Keratinocyte (primary cell): ENCODE data around the gene OPRL1. TPM values are rescaled to one million over a fixed set of nuclear protein-coding genes. Genes with fewer than 3 reads are reported as not detected.
A peak's percentile ranks its signal among the peaks of the same experiment; 100 is the strongest.

Source experiments
- DNase-seq: peaks from one replicate; pipeline ENCODE4 v3.0.0-alpha.2; 2011; ENCODE audit warnings: low read depth, missing footprints, low spot score
- FAIRE-seq: peaks from 2 replicates; lab custom pipeline; 2011; peaks lifted over from hg19 to GRCh38; lab: Jason Lieb, UNC
- H2AFZ ChIP-seq: 2 replicates; pipeline ENCODE4 v1.6.0; 2012; ENCODE audit warnings: low read length, control low read depth, inconsistent platforms; ENCODE audit not compliant: control insufficient read depth
- H3K27ac ChIP-seq: 2 replicates; pipeline ENCODE4 v1.5.1; 2011; ENCODE audit warnings: low read length; ENCODE audit not compliant: control insufficient read depth, insufficient read depth
- H3K27me3 ChIP-seq: 3 replicates; pipeline ENCODE4 v1.6.0; 2011; ENCODE audit warnings: low read length; ENCODE audit not compliant: control insufficient read depth, insufficient read depth; ENCODE audit errors: extremely low read depth
- H3K36me3 ChIP-seq, 2 experiments: 2 replicates in 1 of 2; 3 replicates in 1 of 2; pipeline ENCODE4 v1.5.1; 2011; ENCODE audit warnings: low read length in 2 of 2, mild to moderate bottlenecking in 1 of 2; ENCODE audit not compliant: control insufficient read depth in 2 of 2, insufficient read depth in 2 of 2; ENCODE audit errors: extremely low read depth in 1 of 2
- H3K4me1 ChIP-seq: 3 replicates; pipeline ENCODE4 v1.5.1; 2011; ENCODE audit warnings: low read length; ENCODE audit not compliant: control insufficient read depth, insufficient read depth; ENCODE audit errors: extremely low read depth
- H3K4me2 ChIP-seq: 3 replicates; pipeline ENCODE4 v1.6.0; 2011; ENCODE audit warnings: low read depth, low read length; ENCODE audit not compliant: control insufficient read depth, insufficient read depth; ENCODE audit errors: extremely low read depth
- H3K4me3 ChIP-seq, 3 experiments: fragments of 200-600 bp in 1 of 3; sonication (generic) in 1 of 3; 2 replicates in 2 of 3; 3 replicates in 1 of 3; pipeline ENCODE4 v1.5.1; 2011 to 2016; ENCODE audit warnings: low read length in 3 of 3, mild to moderate bottlenecking in 3 of 3, control low read depth in 2 of 3, inconsistent platforms in 1 of 3, low read depth in 1 of 3, mixed read lengths in 1 of 3, mixed run types in 1 of 3, moderate library complexity in 1 of 3; ENCODE audit not compliant: control insufficient read depth in 2 of 3, insufficient read depth in 2 of 3; ENCODE audit errors: extremely low read depth in 1 of 3
- H3K79me2 ChIP-seq: 2 replicates; pipeline ENCODE4 v1.6.0; 2012; ENCODE audit warnings: low read length; ENCODE audit not compliant: control insufficient read depth, insufficient read depth
- H3K9ac ChIP-seq: 3 replicates; pipeline ENCODE4 v1.6.0; 2011; ENCODE audit warnings: low read length; ENCODE audit not compliant: control insufficient read depth, insufficient read depth; ENCODE audit errors: extremely low read depth
- H3K9me1 ChIP-seq: 3 replicates; pipeline ENCODE4 v1.6.0; 2011; ENCODE audit warnings: low read length; ENCODE audit not compliant: control insufficient read depth, insufficient read depth; ENCODE audit errors: extremely low read depth
- H3K9me3 ChIP-seq: 2 replicates; pipeline ENCODE4 v1.5.1; 2012; ENCODE audit warnings: low read depth, low read length; ENCODE audit not compliant: control insufficient read depth
- H4K20me1 ChIP-seq: 3 replicates; pipeline ENCODE4 v1.6.0; 2011; ENCODE audit warnings: low read length; ENCODE audit not compliant: control insufficient read depth, insufficient read depth; ENCODE audit errors: extremely low read depth
- CTCF ChIP-seq, 3 experiments: IDR thresholded peaks in 1 of 3; conservative IDR thresholded peaks in 1 of 3; optimal IDR thresholded peaks in 1 of 3; 2 replicates in 2 of 3; 3 replicates in 1 of 3; pipeline versions ENCODE3 to v1.5.1; 2011; ENCODE audit warnings: low read length in 3 of 3, mild to moderate bottlenecking in 3 of 3, moderate library complexity in 2 of 3, control low read depth in 1 of 3, inconsistent platforms in 1 of 3; ENCODE audit not compliant: insufficient read depth in 2 of 3; ENCODE audit errors: extremely low read depth in 1 of 3
- EZH2 ChIP-seq: IDR thresholded peaks from one replicate; pipeline ENCODE4 v1.6.1; 2012; ENCODE audit warnings: inconsistent platforms, mild to moderate bottlenecking, low read length, moderate library complexity
- dilution Hi-C: fragments of 300-500 bp; cut with MboI; formaldehyde crosslinking; loops from one replicate; pipeline ENCODE4 v1.7.0; 2020; ENCODE audit warnings: low sequenced_read_pairs; ENCODE audit not compliant: extremely low pct_ligation_motif_present
- polyA plus RNA-seq, 5 experiments: library from polyadenylated mRNA; depleted of rRNA in 3 of 5; stranded (reverse) in 3 of 5; stranded (forward) in 1 of 5; unstranded in 1 of 5; fragments of >200 nt; gene quantifications; 1 replicate in 1 of 5; 2 replicates in 3 of 5; 3 replicates in 1 of 5; pipeline versions ENCODE4 v1.2.1 to v1.2.3, GENCODE V29; 2011 to 2012; ENCODE audit warnings: missing spikeins in 2 of 5, low read depth in 1 of 5, low replicate concordance in 1 of 5

Gene OPRL1
- polyA plus RNA-seq, 1 donor (not counting 4 experiments of a cell fraction or from before 2014, with no cell fraction given), result 0.25 TPM

- DNase-seq (no peak), FAIRE-seq (no peak)
- H3K9me3 ChIP-seq, result no peaks in the 10 kb centered on the region
- H4K20me1 ChIP-seq, result no peaks in the 10 kb centered on the region
- H2AFZ ChIP-seq, result no peak overlapping the region
- no peak overlapping the region for H3K27ac ChIP-seq
- H3K4me2 ChIP-seq, result no peak overlapping the region
- H3K4me3 ChIP-seq, result no peak overlapping the region
- H3K79me2 ChIP-seq, result no peaks in the 10 kb centered on the region
- dilution Hi-C loops, result no loop called here
- H3K27me3 ChIP-seq, result peaks cover 44% of the 10 kb centered on the region
- H3K4me1 ChIP-seq, result peaks cover 22% of the 10 kb centered on the region
- H3K9ac ChIP-seq, result no peak overlapping the region
- TF ChIP-seq CTCF (optimal IDR thresholded peaks at IDR 0.05 in 1 of 3, IDR thresholded peaks at IDR 0.05 in 1 of 3, conservative IDR thresholded peaks at IDR 0.05 in 1 of 3; ENCODE audit: extremely low read depth in 1 of 3, insufficient read depth in 2 of 3, low read length in 3 of 3) (no peak), EZH2 (peak; percentile 79)
- H3K9me1 ChIP-seq, result no peaks in the 10 kb centered on the region
- no peaks in the 10 kb centered on the region for H3K36me3 ChIP-seq
Measured at GRCh38 chr20:64048402-64049044, 31.4 kb upstream of the OPRL1 start.

GRCh38 chr20:64049060-64049877 lies 30.6 kb upstream of the OPRL1 start, which contains the start of gene SOX18:
Gene SOX18 (minus strand): TSS chr20:64049639. CDS start chr20:64049516, 123 bp downstream.
- H3K27ac ChIP-seq, result no peak within 1 kb of the TSS
- no peak for DNase-seq

More at GRCh38 chr20:64049060-64049877, 30.6 kb upstream of the OPRL1 start, which contains the start of gene SOX18:
- FAIRE-seq, result no peak
- Histone ChIP-seq H3K4me3 (no peak within 1 kb of the TSS), H4K20me1 (no peaks in the 10 kb centered on the region), H2AFZ (no peak within 1 kb of the TSS), H3K4me2 (no peak within 1 kb of the TSS), H3K36me3 (no peaks in the 10 kb centered on the region), H3K27me3 (peaks cover 44% of the 10 kb centered on the region), H3K9me1 (no peaks in the 10 kb centered on the region), H3K9ac (no peak within 1 kb of the TSS), H3K4me1 (peaks cover 27% of the 10 kb centered on the region), H3K9me3 (no peaks in the 10 kb centered on the region), H3K79me2 (no peaks in the 10 kb centered on the region)
- dilution Hi-C loops, result no loop called here
- TF ChIP-seq EZH2, result no peak
- TF ChIP-seq CTCF (optimal IDR thresholded peaks at IDR 0.05 in 1 of 3, IDR thresholded peaks at IDR 0.05 in 1 of 3, conservative IDR thresholded peaks at IDR 0.05 in 1 of 3; ENCODE audit: extremely low read depth in 1 of 3, insufficient read depth in 2 of 3, low read length in 3 of 3), result peak in 1 of 3 experiments; percentile 29
